GM18868 (cell line): ENCODE measurements around the gene B4GALT1.

Experiments
- ATAC-seq: cut with Tn5 transposase; IDR thresholded peaks from one replicate; pipeline ENCODE4 v1.9.1; 2021; ENCODE audit warnings: mild to moderate bottlenecking, moderate library complexity; ENCODE audit not compliant: unreplicated experiment

Gene B4GALT1, protein sequence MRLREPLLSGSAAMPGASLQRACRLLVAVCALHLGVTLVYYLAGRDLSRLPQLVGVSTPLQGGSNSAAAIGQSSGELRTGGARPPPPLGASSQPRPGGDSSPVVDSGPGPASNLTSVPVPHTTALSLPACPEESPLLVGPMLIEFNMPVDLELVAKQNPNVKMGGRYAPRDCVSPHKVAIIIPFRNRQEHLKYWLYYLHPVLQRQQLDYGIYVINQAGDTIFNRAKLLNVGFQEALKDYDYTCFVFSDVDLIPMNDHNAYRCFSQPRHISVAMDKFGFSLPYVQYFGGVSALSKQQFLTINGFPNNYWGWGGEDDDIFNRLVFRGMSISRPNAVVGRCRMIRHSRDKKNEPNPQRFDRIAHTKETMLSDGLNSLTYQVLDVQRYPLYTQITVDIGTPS

DNA sequence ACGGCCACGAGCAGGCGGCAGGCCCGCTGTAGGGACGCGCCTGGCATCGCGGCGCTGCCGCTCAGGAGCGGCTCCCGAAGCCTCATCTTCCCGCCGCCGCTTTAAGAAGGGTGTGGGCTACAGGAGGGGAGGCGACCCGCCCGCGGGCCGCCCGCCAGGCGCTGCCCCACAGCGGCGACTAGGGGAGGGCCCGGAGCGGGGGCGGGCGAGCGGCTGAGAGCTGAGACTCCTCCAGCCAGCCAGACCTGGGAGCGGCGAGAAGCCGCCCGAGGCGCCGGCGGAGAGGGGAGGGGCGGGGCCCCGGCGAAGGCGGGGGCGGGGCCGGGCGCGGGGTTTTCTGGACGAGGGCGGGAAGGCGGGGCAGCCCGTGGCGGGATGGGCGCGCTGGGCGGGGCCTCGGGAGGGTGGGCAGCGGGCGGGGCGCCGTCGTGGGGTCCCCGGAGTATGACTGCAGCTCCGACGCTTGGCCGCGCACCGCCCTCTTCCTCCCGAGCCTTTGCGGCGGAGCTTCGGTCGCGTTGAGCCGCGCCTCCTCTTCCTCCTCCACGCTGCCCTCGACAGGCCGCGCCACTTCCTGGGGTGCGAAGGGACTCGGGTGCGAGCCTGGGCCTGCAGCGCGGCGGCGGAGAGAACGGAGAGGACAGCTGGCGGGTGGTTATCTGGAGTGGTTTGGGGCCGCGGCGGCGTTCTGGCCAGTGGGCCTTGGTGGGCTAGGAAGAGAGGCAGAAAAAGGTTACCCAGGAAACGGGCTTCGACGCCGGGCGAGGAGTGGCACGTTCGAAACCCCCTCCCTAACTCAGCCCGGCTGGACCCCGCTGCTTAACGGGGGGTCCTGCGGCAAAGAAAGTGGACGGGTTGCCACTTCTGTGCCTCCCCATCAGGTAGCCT is at the start of gene B4GALT1:
B4GALT1 (minus strand) TSS at position 253 of the 888 bp plus-strand sequence; CDS start at position 86, 167 bp downstream.
- peak; percentile 62 for ATAC-seq

DNA sequence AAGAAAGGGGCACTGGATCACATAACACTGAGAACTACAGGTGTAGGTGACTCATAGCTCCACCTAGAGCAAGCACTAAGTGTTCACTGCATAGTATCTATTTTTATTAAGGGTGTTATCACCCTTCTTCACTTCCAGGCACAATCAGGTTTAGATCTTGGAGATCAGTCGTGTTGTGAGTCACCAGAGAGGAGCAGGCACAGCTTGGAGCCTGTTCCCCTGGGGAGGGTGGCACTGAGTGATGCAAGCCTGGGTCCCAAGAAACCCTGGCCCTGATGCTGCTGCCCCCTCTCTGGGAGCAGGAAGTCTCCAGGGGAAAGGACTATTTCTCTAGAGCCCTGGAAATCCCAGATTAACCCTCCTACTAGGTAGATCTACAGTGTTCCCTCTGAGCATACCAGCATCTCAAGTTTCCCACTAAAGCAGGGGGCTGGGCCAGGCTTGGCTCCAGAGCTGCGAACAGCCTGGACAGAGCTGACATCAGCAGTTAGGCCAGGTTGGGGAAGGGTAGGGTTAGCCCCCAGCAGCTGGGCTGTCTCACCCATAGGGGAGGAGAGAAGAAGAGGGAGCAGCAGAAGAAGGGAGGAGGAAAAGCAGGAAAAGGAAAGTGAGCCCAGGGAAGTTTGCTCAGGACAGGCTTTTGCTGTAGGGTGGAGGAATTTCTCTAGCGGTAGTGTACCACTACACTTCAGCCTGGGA is 44.7 kb upstream of the B4GALT1 start:
- ATAC-seq, result no peak

DNA sequence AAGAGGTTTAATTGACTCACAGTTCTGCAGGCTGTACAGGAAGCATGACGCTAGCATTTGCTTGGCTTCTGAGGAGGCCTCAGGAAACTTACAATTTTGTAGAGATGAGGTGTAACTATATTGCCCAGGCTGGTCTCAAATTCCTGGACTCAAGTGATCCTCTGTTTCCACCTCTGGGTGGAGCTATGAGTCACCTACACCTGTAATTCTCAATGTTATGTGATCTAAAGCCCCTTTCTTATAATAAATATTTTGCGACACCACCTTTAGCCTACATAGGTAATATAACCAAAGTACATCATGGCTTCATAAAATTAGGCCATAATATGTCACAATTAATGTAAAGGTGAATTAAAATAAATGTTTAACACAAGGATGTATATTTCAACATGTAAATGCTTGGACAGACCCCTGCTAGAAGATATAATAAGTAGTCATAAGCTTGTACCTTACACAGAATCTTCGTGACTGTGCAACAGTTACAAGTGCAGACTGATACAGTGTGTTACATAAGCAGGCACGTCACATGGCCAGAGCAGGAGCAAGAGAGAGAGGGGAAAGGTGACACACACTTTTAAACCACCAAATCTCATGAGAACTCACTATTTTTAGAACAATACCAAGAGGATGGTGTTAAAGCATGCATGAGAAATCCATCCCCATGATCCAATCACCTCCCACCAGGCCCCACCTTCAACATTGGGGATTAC is 43.0 kb upstream of the B4GALT1 start:
- no peak for ATAC-seq

DNA sequence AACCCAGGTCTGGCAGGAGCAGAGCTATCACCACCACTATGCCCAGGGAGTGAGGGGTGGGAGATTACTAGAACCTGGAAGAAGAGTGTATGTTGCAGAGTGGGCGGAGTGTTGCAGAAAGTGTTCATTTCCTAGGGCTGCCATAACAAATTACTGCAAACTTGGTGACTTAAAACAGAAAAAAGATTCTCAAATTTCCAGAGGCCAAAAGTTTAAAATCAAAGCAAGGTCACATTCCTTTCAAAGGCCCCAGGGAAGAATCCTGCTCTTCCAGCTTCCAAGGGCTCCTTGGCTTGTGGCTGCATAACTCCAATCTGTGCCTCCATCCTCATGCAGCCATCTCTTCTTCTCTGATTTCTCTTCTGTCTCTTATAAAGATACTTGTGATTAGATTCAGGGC is 42.3 kb upstream of the B4GALT1 start:
- ATAC-seq, result no peak

DNA sequence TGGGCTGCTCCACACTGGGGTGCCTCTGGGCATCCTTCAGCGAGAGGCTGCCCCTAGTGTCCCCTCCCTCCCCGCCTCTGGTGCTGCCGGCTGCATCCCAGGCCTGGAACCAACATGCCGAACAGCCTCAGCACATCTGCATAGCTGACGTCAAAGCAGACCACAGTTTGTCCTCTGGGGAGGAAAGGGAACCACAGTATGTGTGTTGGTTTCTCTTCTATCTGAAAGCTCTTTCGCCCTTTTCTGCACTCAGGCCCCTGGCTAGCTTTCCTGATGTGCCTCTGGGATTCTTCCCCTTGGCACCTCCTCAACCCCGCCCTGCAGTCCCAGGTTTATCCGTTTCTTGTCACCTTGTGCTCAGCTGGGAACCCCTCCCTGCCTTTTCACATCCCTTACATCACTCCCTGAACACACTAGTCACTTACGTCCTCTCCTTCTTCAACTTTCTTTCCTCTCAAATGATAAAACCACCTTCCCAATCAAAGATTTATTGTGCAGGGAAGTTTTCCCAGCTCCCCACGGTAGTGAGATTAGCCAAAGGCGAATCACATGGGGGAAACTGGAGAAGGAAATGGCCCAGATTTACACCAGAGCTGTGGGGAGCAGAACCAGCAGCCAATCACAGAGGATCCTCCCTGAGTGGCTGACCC is 35.5 kb upstream of the B4GALT1 start:
- peak; percentile 100 for ATAC-seq

DNA sequence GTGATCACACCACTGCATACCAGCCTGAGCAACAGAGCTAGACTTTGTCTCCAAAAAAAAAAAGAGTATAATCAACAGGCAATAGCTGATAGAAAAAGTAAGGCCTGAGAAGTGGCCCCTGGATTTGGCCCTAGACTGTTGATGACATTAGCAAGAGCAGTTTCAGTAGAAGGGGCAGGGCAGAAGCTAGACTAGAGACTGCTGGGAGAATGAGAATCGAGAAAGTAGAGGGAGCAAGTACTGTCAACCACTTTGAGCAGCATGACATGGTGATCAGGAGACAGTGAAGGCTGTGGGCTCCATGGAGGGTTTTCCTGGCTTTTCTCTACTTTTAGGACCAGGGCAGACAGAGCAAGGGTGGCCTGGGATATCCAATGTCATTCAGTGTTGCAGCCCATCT is 34.9 kb upstream of the B4GALT1 start:
- peak; percentile 37 for ATAC-seq

DNA sequence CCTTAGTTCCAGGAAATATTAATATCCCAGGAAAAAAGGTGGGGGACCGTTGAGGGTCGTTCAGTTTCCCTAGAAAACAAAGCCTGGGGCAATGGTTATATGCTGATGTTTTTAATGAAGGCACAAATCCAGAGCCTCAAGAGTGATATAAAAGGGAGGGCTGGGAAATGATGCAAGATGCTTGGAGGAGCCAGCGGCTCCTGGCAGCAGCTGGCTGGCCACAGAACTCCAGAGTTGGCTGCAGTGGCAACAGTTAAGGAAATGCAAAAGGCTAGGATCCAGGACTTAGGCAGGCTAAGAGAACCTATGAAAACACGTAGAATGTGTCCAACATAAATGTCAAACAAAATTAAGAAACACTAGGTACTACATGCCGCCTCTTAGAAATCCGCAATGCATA is 31.0 kb upstream of the B4GALT1 start:
- no peak for ATAC-seq

DNA sequence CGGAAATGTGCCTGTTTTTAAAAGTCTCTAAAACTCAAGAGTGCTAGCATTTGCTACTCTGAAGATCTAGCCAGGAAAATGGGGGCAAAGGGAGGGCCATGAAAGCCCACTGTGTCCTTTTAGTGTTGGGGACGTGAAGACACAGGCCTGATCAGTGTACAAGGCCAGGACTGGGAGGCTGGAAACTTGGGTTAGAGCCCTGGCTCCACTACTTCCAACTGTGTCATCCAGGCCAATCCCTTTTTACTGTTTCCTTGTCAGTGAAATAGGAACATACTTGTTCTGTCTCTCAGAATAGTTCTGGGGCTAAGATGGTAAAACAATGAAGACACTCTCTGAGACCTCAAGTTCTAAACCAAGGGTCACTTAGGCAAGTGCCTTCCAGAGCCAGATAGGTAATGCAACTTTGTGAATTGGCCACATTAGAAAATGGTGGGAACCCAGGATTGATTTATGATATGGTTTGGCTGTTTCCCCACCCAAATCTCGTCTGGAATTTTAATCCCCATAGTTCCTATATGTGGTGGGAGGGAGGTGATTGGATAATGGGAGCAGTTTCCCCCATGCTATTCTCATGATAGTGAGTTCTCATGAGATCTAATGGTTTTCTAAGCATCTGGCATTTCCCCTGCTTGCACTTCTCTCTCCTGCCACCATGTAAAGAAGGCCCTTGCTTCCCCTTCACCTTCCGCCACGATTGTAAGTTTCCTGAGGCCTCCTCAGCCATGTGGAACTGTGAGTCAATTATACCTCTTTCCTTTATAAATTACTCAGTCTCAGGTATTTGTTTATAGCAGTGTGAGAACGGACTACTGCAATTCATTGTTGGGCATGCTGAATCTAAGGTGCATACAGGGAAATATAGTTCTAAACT is 30.4 kb upstream of the B4GALT1 start:
- ATAC-seq, result no peak

DNA sequence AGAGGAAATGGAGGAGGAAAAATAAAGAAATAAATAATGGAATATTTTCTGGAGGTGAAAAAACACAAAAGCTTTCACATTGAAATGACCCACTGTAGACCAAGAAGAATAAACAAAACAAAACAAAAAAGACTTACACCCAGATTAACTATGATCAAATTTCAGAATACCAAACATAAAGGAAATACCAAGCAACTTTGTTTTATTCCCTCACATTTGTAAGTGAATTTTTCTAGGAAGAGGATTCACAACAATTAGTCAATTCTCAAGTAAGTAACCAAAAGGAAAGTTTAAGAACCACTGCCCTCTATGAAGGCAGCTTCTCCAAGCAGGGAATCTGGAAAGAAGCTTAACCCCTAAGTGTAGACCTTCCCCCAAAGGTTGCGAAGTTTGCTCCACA is 29.6 kb upstream of the B4GALT1 start:
- no peak for ATAC-seq

DNA sequence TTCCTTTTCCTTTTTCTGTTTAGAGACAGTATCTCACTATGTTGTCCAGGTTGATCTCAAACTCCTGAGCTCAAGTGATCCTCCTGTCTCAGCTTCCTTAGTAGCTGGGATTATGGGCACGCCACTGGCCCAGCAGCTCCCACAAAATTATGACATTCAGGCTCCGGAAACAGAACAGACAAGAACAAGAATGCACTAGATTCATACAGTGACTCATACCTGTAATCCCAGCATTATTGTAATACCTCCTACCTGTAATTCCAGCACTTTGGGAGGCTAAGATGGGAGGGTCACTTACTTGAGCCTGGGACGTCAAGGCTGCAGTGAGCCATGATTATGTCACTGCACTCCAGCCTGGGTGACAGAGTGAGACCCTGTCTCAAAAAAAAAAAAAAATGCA is 26.7 kb upstream of the B4GALT1 start:
- no peak for ATAC-seq

DNA sequence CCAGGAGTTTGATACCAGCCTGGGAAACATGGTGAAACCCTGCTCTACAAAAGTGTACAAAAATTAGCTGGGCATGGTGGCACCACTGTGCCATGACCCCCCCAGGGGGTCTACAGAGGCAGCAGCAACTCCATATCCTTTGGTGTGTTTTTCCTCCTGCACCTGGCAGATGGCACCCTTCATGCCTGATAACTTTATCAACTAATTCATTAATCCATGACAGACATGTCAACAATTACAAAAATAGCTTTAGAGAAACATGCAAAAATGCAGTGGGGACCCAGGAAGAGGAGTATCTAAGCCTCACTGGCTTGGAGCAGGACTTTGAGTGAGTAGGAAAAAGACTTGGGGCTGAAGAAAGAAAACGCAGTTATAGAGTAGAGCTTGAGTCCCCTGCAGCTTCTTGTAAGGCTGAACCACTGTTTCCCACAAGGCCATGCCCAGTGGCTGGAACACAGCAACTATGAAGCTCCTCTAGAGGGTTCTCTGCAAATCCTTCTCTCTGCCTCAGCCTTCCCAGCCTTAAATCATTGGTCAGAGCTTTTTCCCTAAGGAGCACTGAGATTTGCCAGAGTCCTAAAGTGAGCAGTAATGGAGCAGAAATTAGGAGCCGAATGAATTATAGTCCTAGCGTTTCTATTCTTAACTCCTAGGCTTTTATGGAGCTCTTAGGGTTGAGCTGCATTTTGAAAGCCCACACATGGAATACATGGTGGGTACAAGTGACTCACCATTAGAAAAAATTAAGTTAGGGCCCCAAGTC is 25.5 kb upstream of the B4GALT1 start:
- ATAC-seq, result no peak

DNA sequence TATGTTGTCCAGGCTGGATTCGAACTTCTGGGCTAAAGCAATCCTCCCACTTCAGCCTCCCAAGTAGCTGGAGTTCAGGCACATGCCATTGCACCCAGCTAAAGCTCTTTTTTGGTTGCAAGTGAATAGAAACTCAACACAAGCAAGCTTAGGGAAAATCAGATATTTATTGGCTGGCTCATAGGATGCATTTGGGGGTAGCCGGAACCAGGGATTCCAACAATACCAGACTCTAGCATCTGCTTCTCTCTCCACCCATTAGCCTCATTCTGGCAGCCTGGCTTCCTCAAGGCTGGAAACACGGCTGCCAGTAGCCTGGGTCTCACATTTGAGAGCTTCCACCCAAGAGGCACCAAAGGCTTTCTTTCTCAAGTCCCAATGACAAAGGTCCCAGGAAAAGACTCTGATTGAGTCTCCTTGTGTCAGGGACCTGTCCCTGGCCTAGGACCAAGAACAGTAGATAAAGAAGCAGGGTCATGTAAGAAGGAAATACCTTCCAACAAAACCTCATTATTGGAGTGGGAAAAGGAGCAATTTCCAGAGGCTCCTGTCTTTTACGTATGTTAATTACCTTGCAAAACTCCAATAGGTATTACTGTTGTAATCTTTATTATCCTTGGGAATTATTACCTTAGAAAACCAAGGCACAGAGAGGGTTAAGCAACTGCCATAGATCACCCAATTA is 23.0 kb upstream of the B4GALT1 start:
- no peak for ATAC-seq

DNA sequence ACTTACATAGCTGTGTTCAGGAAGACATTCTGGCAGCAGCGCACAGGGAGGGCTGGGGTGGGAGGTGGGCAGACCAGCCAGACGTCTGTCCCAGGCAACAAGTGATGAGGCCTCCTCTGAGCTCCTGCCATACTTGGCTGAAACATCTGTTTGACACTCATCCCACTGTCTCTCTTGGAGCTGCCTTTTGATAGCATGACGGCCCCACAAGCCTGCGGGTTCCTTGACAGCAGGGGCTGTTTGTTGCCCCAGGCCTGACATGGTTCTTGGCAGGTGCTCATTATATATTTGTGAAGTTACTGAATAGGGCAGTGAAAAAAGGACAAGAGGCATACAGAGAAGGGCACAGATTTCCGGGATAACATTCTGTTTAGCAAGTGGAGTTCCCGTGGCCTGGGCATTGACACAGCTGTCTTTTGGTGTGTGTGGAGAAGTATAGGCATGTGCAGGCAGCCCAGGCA is 22.2 kb upstream of the B4GALT1 start:
- no peak for ATAC-seq

DNA sequence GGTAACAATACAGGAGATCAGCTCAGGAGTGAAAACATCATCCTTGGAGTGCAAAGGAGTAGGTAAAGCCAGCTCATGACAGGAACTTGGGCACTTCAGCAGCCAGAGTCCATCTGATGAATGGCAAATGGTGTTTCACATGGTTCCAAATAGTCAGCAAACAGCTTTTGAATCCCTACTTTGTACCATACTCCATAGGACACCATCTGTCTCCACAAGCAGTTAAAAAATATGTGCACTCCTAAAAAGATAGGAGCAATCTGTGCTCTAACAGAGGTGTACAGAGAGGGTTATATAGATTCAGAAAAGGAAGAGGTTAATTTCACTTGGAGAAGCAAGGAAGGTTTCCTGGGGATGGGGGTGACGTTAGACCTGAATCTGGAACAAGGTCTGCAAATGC is 21.6 kb upstream of the B4GALT1 start:
- no peak for ATAC-seq

DNA sequence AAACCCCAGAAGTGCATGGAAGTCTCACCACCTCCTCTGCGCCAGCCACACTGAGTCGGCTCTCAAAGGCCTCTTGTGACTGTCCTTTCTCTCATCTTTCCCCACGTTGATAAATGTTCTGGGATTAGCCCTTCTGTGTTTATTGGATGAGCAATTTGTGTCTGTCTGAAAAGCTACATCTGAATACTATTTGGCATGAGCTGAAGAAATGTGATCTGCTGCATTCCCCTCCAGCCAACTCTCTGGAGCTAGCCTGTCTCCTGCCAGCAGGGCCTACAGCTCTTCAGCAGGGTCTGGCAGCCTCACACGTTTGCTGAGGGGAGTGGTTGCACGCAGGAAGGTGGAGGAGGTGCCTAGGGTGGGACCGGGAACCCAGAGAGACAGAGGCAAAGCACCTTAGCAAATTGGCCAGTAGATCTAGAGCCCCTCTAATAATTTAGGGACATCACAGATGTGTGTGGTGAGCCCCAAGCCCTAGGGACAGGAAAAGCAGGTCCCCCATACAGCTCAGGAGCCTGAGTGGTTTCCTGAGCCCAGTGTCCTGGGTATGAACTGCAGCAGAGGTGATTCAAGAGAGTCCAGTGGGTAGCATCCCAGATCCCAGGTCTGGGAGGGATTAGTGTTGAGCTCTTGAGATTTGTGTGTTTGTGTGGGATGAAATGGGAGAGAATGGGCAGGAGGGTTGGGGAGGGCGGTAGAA is 20.5 kb upstream of the B4GALT1 start:
- no peak for ATAC-seq

DNA sequence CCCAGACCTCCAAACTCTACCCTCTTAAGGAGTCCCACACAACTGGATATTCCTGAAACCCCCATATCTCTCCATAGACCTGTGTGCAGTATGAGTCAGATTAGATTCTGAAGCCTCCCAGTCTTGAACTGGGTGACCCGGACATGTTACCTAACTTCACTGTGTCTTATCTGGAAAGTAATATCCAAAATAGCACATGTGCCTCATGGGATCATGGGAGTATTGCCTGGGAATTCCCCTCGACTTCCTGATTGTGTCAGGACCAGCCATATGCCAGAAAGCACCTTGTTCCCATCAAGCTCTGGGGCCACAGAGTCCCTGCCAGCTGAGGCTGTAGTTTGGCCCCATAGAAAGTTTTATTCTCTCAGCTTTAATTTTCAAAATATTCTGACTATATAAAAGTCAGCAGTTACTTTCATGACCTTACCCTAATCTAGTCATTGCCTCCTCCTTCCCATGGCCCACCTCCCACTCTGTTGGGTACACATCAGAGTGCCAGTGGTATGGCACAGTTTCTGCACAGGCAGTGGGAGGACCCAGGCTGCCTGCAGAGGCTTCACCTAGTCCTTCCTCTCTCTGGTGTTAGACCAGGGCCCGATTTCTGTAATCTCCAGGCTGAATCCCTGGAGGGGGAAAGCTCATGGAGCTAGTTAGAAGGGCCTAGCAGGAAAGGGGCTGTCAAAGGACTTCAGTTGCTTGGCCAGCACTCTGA is 19.5 kb upstream of the B4GALT1 start:
- peak; percentile 39 for ATAC-seq

DNA sequence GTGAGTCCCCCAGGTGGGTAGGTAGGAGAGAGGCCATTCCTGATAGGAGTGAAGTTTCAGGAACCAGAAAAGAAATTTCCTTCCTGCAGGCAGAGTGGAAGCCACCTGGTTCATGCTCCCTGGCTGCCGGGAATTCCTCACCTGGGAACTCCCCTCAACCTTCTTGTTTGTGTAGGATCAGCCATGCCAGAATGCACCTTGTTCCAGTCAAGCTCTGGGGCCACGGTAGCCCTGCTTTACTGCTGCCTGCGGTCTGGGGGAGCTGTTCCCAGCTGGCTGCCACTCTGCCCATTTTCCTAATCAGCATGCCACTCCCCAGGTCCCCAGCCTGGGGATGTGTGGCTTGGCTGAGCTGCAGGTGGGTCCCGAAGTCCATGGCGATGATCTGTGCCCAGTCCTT is 18.7 kb upstream of the B4GALT1 start:
- ATAC-seq, result no peak
